Liver (tissue), 9 donors: Measurements from ENCODE around the gene ACOXL. TPM values are rescaled to one million over a fixed set of nuclear protein-coding genes. Genes with fewer than 3 reads are reported as not detected.

Experiments used
- DNase-seq: peaks from one replicate; pipeline ENCODE4 v3.0.0-alpha.2; 2017; ENCODE audit warnings: low spot score
- H3K27ac ChIP-seq, 2 donors: one replicate each; pipeline ENCODE4 v1.7.0; 2013; ENCODE audit warnings: inconsistent platforms in 2 of 2, low read length in 2 of 2, control low read depth in 1 of 2, low read depth in 1 of 2, mild to moderate bottlenecking in 1 of 2
- H3K27me3 ChIP-seq, 4 donors: one replicate each; pipeline versions ENCODE4 v1.6.1 to v1.7.0; 2013; ENCODE audit warnings: low read length in 3 of 4, inconsistent platforms in 1 of 4, mild to moderate bottlenecking in 1 of 4, moderate library complexity in 1 of 4; ENCODE audit not compliant: control insufficient read depth in 4 of 4, insufficient read depth in 4 of 4
- H3K36me3 ChIP-seq, 4 donors: one replicate each; pipeline versions ENCODE4 v1.6.1 to v1.7.0; 2013; ENCODE audit warnings: low read length in 3 of 4, mild to moderate bottlenecking in 3 of 4, low read depth in 1 of 4, moderate library complexity in 1 of 4; ENCODE audit not compliant: control insufficient read depth in 4 of 4, insufficient read depth in 3 of 4
- H3K4me1 ChIP-seq, 4 donors: one replicate each; pipeline versions ENCODE4 v1.6.1 to v1.7.0; 2013; ENCODE audit warnings: low read length in 3 of 4, mild to moderate bottlenecking in 3 of 4, moderate library complexity in 1 of 4; ENCODE audit not compliant: control insufficient read depth in 4 of 4, insufficient read depth in 4 of 4
- H3K4me3 ChIP-seq, 3 donors: one replicate each; pipeline versions ENCODE4 v1.6.1 to v1.7.0; 2013; ENCODE audit warnings: low read length in 3 of 3, control low read depth in 1 of 3, low read depth in 1 of 3, mild to moderate bottlenecking in 1 of 3
- H3K9ac ChIP-seq, 2 donors: one replicate each; pipeline ENCODE4 v1.7.0; 2013; ENCODE audit warnings: low read length in 2 of 2, mild to moderate bottlenecking in 2 of 2, moderate library complexity in 2 of 2, control low read depth in 1 of 2, low read depth in 1 of 2
- H3K9me3 ChIP-seq, 4 donors: one replicate each; pipeline versions ENCODE4 v1.6.1 to v1.7.0; 2013; ENCODE audit warnings: low read length in 3 of 4; ENCODE audit not compliant: control insufficient read depth in 4 of 4
- ATF3 ChIP-seq: IDR thresholded peaks from 2 replicates; pipeline ENCODE4 v1.6.1; 2016; ENCODE audit warnings: antibody characterized with exemption
- CTCF ChIP-seq: fragments of 150-350 bp; IDR thresholded peaks from 2 replicates; pipeline ENCODE4 v1.5.1; 2017; ENCODE audit warnings: improper control_type of control experiment, low read depth, low read length; ENCODE audit not compliant: missing input control
- EGR1 ChIP-seq, 2 donors: IDR thresholded peaks; 2 replicates each; pipeline ENCODE4 v1.6.1; 2016 to 2018; ENCODE audit warnings: antibody characterized with exemption in 2 of 2, low read depth in 2 of 2
- FOXA1 ChIP-seq: IDR thresholded peaks from 2 replicates; pipeline ENCODE4 v1.6.1; 2016; ENCODE audit warnings: antibody characterized with exemption
- FOXA2 ChIP-seq: IDR thresholded peaks from 2 replicates; pipeline ENCODE4 v1.6.1; 2016; ENCODE audit warnings: antibody characterized with exemption
- GABPA ChIP-seq, 2 donors: IDR thresholded peaks in 1 of 2; conservative IDR thresholded peaks in 1 of 2; 2 replicates each; pipeline ENCODE4 v1.6.1; 2016; ENCODE audit warnings: antibody characterized with exemption in 2 of 2, mild to moderate bottlenecking in 1 of 2, moderate library complexity in 1 of 2
- HNF4A ChIP-seq, 2 donors: conservative IDR thresholded peaks; 2 replicates each; pipeline ENCODE4 v1.6.1; 2016; ENCODE audit warnings: antibody characterized with exemption in 2 of 2, mild to moderate bottlenecking in 2 of 2
- HNF4G ChIP-seq: IDR thresholded peaks from 2 replicates; pipeline ENCODE4 v1.6.1; 2016; ENCODE audit warnings: antibody characterized with exemption
- JUND ChIP-seq, 2 donors: IDR thresholded peaks; 2 replicates each; pipeline ENCODE4 v1.6.1; 2016; ENCODE audit warnings: antibody characterized with exemption in 2 of 2
- MAX ChIP-seq: IDR thresholded peaks from 2 replicates; pipeline ENCODE4 v1.6.1; 2016; ENCODE audit warnings: antibody characterized with exemption
- NR2F2 ChIP-seq: IDR thresholded peaks from 2 replicates; pipeline ENCODE4 v1.6.1; 2016; ENCODE audit warnings: antibody characterized with exemption
- RAD21 ChIP-seq, 2 donors: IDR thresholded peaks; 2 replicates each; pipeline ENCODE4 v1.6.1; 2016; ENCODE audit warnings: antibody characterized with exemption in 2 of 2, mild to moderate bottlenecking in 2 of 2
- REST ChIP-seq: IDR thresholded peaks from 2 replicates; pipeline ENCODE4 v1.6.1; 2016; ENCODE audit warnings: antibody characterized with exemption, mild to moderate bottlenecking
- RXRA ChIP-seq, 2 donors: IDR thresholded peaks; 2 replicates each; pipeline ENCODE4 v1.6.1; 2017 to 2018; ENCODE audit warnings: antibody characterized with exemption in 2 of 2, mild to moderate bottlenecking in 1 of 2
- SP1 ChIP-seq: IDR thresholded peaks from 2 replicates; pipeline ENCODE4 v1.6.1; 2018; ENCODE audit warnings: antibody characterized with exemption, mild to moderate bottlenecking
- TAF1 ChIP-seq: conservative IDR thresholded peaks from 2 replicates; pipeline ENCODE4 v1.6.1; 2016; ENCODE audit warnings: antibody characterized with exemption, mild to moderate bottlenecking
- YY1 ChIP-seq: IDR thresholded peaks from 2 replicates; pipeline ENCODE4 v1.6.1; 2016; ENCODE audit warnings: antibody characterized with exemption, mild to moderate bottlenecking
- ZBTB33 ChIP-seq: IDR thresholded peaks from 2 replicates; pipeline ENCODE4 v1.6.1; 2016; ENCODE audit warnings: antibody characterized with exemption
- WGBS: extraction: QIAGEN DNeasy Blood & Tissue Kit; methylation state at CpG from one replicate; pipeline ENCODE4 v1.1.7; 2013; 5-methylcytosine and 5-hydroxymethylcytosine counted together
- polyA plus RNA-seq, 2 donors: library from polyadenylated mRNA; stranded (reverse) in 1 of 2; unstranded in 1 of 2; fragments of 200-250 nt in 1 of 2; fragments of >200 nt in 1 of 2; fragmentation: Nextera tagmentation in 1 of 2; extraction: Ambion mirVana in 1 of 2; gene quantifications; one replicate each; pipeline versions ENCODE4 v1.2.1 to v1.2.3, GENCODE V29; 2013 to 2015
- total RNA-seq, 2 donors: library from RNA; depleted of rRNA; stranded (reverse); fragments of >200 nt; gene quantifications; one replicate each; pipeline ENCODE4 v1.2.3, GENCODE V29; 2014
- donor health status: healthy.
- donor health status: healthy.
- donor health status: healthy.
- donor health status: healthy.
- donor health status: healthy.

The ACOXL gene
- total and polyA plus RNA-seq, 4 donors = 0.07 TPM; not detected in 3

- no peak for DNase-seq
- Histone ChIP-seq H3K27me3 (no peaks in the 10 kb centered on the region), H3K4me3 (no peak overlapping the region), H3K36me3 (no peaks in the 10 kb centered on the region), H3K9me3 (peaks cover 0 to 5% (median 2%) of the 10 kb centered on the region in 4 donors), H3K4me1 (no peaks in the 10 kb centered on the region), H3K9ac (no peak overlapping the region), H3K27ac (no peak overlapping the region)
- no peak for TF ChIP-seq ZBTB33
- TF ChIP-seq CTCF = no peak
- TF ChIP-seq TAF1 = no peak
- no peak for TF ChIP-seq GABPA (IDR thresholded peaks at IDR 0.05 in 1 of 2, conservative IDR thresholded peaks at IDR 0.05 in 1 of 2)
- TF ChIP-seq HNF4G = no peak
- TF ChIP-seq SP1 = no peak
- no peak for TF ChIP-seq ATF3
- TF ChIP-seq JUND (IDR thresholded peaks at IDR 0.05) = no peak
- no peak for TF ChIP-seq YY1
- TF ChIP-seq RXRA (IDR thresholded peaks at IDR 0.05) = no peak
- no peak for TF ChIP-seq NR2F2
- no peak for TF ChIP-seq MAX
- TF ChIP-seq REST = no peak
- TF ChIP-seq FOXA2 = no peak
- no peak for TF ChIP-seq FOXA1
- TF ChIP-seq EGR1 (IDR thresholded peaks at IDR 0.05; ENCODE audit: low read depth in 2 of 2) = no peak
- TF ChIP-seq HNF4A (conservative IDR thresholded peaks at IDR 0.05) = no peak
- TF ChIP-seq RAD21 (IDR thresholded peaks at IDR 0.05) = no peak
- 5% methylated on average over 2 of the region's 2 CpGs for WGBS
Observed at GRCh38 chr2:110897966-110898365, 165.6 kb downstream of the ACOXL start.
